ENCODE results near the gene ERCC5. TPM values are rescaled to one million over a fixed set of nuclear protein-coding genes. Genes with fewer than 3 reads are reported as not detected.

Gene ERCC5
- total and polyA plus RNA-seq, 2 of the 8 experiments (the other 6 are each of a cell fraction or from before 2014, with no cell fraction given): 3.8 to 24.4 TPM

DNA sequence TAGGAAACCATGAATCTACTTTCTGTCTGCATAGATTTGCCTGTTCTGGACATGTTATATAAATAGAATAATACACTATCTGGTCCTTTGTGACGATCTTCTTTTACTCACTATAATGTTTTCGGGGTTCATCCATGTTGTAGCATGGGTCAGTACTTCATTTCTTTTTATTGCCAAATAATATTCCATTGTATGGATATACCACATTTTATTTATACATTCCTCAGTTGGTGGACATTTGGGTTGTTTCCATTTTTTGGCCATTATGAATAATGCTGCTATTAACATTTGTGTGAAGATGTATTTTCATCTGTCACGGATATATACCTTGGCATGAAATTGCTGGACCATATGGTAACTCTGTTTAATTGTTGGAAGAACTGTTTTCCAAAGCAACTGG lies 40.2 kb upstream of the ERCC5 start:
- Histone ChIP-seq H4K8ac (ENCODE audit: extremely low read depth, insufficient read depth, low read length) (no peak overlapping the region), H2BK5ac (ENCODE audit: low read depth, low read length) (no peak overlapping the region), H3K9ac (replicated peaks in 1 of 4; ENCODE audit: extremely low read depth in 1 of 4, low read depth in 3 of 4, low read length in 3 of 4) (no peak overlapping the region), H3K4me1 (replicated peaks in 1 of 4; ENCODE audit: control insufficient read depth in 3 of 4, insufficient read depth in 4 of 4, low read length in 3 of 4) (no peaks in the 10 kb centered on the region), H3K23me2 (ENCODE audit: low read depth, low read length) (peaks cover under 1% of the 10 kb centered on the region; the same call in 1 of the 2 replicates), H3K4me3 (ENCODE audit: extremely low read depth in 1 of 4, insufficient read depth in 2 of 4, low read depth in 3 of 4, low read length in 4 of 4) (no peak overlapping the region), H4K5ac (ENCODE audit: insufficient read length, low read depth, low read length) (no peak overlapping the region), H3K4ac (replicated peaks; ENCODE audit: insufficient read length, low read depth, low read length) (no peak overlapping the region), H3K18ac (ENCODE audit: extremely low read depth, low read length) (no peak overlapping the region), H3K56ac (replicated peaks; ENCODE audit: insufficient read length, low read depth, low read length) (no peak overlapping the region), H2BK20ac (ENCODE audit: low read length) (no peak overlapping the region), H4K20me1 (replicated peaks in 1 of 2; ENCODE audit: control insufficient read depth in 1 of 2, insufficient read depth in 2 of 2, low read length in 2 of 2) (no peaks in the 10 kb centered on the region), H3K14ac (ENCODE audit: insufficient read length) (no peak overlapping the region), H2AK5ac (ENCODE audit: low read depth, low read length) (no peak overlapping the region), H3K36me3 (ENCODE audit: control insufficient read depth in 2 of 4, insufficient read depth in 4 of 4, low read length in 3 of 4) (no peaks in the 10 kb centered on the region), H3K23ac (ENCODE audit: insufficient read length) (no peak overlapping the region), H2AFZ (ENCODE audit: low read length) (no peak overlapping the region), H3K79me2 (ENCODE audit: control insufficient read depth in 1 of 2, insufficient read depth in 2 of 2, low read length in 2 of 2) (no peaks in the 10 kb centered on the region), H3K27ac (ENCODE audit: low read depth, low read length) (no peak overlapping the region), H2BK12ac (ENCODE audit: low read depth, low read length) (no peak overlapping the region), H3K27me3 (replicated peaks in 1 of 4; ENCODE audit: control insufficient read depth in 3 of 4, extremely low read depth in 1 of 4, insufficient read depth in 3 of 4, low read length in 3 of 4) (peaks cover 0 to 2% (median under 1%) of the 10 kb centered on the region in 4 experiments; a peak in 2 of 7 replicates), H2BK15ac (ENCODE audit: low read length) (no peak overlapping the region), H4K91ac (replicated peaks; ENCODE audit: insufficient read length, low read length) (no peak overlapping the region), H2BK120ac (replicated peaks; ENCODE audit: low read depth, low read length) (no peak overlapping the region), H3K79me1 (ENCODE audit: low read depth, low read length) (no peaks in the 10 kb centered on the region), H3K9me3 (ENCODE audit: insufficient read depth in 2 of 2, low read depth in 1 of 2, low read length in 1 of 2) (no peaks in the 10 kb centered on the region), H3K4me2 (ENCODE audit: insufficient read depth in 1 of 2, low read depth in 2 of 2, low read length in 2 of 2) (no peak overlapping the region)
- WGBS, 2 experiments (ENCODE audit: extremely low coverage in 1 of 2, insufficient coverage in 1 of 2, insufficient read length in 1 of 2, insufficient replicate concordance in 2 of 2, low coverage in 1 of 2, low lambda C conversion rate in 2 of 2, missing lambda C conversion rate in 1 of 2): 93% methylated on average over 3 of the region's 3 CpGs; no CpG with 5 or more reads in 1 of the 2 experiments
- FAIRE-seq: no peak
- CTCF ChIA-PET (ENCODE audit: partially characterized antibody): no interaction called here
- POLR2A ChIA-PET (ENCODE audit: partially characterized antibody): no interaction called here
- no peak for DNase-seq (ENCODE audit: low read depth in 1 of 2, low spot score in 2 of 2)
- TF ChIP-seq SP1 (IDR thresholded peaks at IDR 0.05; ENCODE audit: low read depth, low read length) (no peak), YY1 (IDR thresholded peaks at IDR 0.05; ENCODE audit: low read depth, low read length) (no peak), ZNF274 (IDR thresholded peaks at IDR 0.05; ENCODE audit: borderline replicate concordance, extremely low read depth, low read length) (no peak), SP2 (IDR thresholded peaks at IDR 0.05; ENCODE audit: low read length) (no peak), BCL11A (IDR thresholded peaks at IDR 0.05; ENCODE audit: low read depth in 2 of 2, low read length in 2 of 2) (no peak)
